NCI-H2196 (cell line): Measurements from ENCODE around the gene RBPMS2.

Experiments
- DNase-seq: peaks from one replicate; lab custom pipeline; 2025; ENCODE audit not compliant: unreplicated experiment; lab: John Stamatoyannopoulos, UW

RBPMS2 gene

DNA sequence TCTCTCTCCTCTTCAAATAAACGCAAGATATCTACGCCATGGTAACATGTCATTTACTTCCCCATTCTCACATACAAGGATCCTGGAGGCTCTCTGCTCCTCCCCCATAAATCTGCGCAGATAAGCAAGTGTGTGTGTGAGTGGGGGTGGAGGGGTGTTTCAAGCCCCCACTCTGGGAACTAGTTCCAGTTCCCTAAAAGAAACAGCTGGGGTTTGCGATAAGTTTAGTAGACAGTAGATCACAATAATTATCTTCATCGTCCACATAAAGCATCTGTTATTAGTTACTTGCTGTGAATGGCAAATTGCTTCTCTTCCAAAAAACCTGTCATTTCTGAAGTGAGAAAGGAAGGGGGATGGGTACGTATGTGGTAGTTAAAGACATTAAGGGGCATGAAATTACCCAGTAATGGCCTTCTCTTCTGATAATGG lies 79.8 kb downstream of the RBPMS2 start:
- no peak for DNase-seq

- DNase-seq: no peak
Measured at GRCh38 chr15:64694816-64695215, 80.6 kb downstream of the RBPMS2 start.

GRCh38 chr15:64693134-64693533 lies 82.3 kb downstream of the RBPMS2 start:
- peak; percentile 12 for DNase-seq

GRCh38 chr15:64691896-64692565 lies 83.4 kb downstream of the RBPMS2 start:
- no peak for DNase-seq

GRCh38 chr15:64690578-64691296 lies 84.7 kb downstream of the RBPMS2 start:
- DNase-seq: no peak

DNA sequence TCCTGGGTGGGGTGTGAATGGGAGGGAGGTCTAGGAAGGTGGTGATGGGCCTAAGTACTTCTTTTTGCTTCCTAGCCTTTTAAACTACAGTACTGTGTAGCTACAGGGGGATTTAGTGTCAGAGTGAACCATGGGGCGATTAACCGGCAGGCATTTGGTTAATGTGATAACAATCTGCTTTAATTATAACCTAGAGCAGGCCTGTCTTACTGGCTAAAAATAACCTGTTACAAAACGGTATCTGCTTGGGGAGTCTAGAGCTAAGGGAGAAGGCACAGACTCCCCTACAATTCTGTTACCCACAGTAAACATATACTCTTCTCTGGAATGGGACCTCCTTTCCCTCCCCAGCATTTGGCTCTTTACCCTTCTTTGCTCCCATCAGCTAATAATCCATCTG lies 85.4 kb downstream of the RBPMS2 start:
- no peak for DNase-seq
